LNCAP (cell line): Measurements from ENCODE around the gene ATG2A.

Source experiments
- TF ChIP-seq, protein P1 (sequence below): fragments of 450-650 bp; IDR thresholded peaks from 2 replicates; pipeline ENCODE4 v1.5.1; 2017; ENCODE audit warnings: mild to moderate bottlenecking

Gene ATG2A

DNA sequence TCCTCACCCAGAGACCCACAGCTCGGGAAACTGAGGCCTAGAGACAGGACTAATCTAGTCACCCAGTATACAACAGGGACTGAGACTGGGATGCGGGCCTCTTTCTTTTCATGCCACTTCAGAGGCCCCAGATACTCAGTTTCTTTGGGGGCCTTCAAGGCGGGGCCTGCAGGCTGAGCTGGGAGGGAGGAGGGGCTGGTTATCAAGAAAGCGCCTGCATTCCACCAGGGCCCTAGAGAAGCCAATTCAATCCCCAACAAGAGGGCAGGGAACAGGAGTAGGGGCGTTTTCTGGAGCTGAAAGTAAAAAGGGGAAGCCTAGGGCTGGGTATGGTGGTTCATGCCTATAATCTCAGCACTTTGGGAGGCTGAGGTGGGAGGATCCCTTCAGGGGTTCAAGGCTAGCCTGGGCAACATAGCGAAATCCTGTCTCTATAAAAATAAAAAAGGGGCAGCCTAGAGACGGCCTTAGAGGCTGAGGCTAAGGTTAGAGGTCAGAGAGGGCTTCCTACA, 1.6 kb downstream of the ATG2A start:
- TF ChIP-seq, protein P1, sequence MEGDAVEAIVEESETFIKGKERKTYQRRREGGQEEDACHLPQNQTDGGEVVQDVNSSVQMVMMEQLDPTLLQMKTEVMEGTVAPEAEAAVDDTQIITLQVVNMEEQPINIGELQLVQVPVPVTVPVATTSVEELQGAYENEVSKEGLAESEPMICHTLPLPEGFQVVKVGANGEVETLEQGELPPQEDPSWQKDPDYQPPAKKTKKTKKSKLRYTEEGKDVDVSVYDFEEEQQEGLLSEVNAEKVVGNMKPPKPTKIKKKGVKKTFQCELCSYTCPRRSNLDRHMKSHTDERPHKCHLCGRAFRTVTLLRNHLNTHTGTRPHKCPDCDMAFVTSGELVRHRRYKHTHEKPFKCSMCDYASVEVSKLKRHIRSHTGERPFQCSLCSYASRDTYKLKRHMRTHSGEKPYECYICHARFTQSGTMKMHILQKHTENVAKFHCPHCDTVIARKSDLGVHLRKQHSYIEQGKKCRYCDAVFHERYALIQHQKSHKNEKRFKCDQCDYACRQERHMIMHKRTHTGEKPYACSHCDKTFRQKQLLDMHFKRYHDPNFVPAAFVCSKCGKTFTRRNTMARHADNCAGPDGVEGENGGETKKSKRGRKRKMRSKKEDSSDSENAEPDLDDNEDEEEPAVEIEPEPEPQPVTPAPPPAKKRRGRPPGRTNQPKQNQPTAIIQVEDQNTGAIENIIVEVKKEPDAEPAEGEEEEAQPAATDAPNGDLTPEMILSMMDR = no peak

DNA sequence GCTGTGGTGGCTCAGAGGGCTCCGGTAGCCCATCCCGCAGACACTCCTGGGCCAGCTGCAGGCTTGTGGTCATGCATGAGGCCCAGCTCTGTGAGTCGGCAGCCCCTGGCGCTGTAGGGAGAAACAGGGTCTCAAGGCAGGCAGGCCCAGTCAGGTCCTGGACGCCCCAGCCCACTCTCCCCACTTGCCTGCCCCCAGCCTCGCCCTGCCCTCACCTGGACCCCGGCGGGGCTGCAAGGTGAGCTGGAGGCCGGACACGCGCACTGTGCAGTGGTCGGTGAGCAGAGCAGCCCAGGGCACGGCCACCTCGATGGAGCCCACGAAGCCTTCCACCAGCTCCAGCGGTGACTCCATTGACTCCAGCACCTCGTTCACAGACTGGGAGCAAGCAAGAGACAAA, 2.9 kb downstream of the ATG2A start:
- TF ChIP-seq, protein P1 = no peak

DNA sequence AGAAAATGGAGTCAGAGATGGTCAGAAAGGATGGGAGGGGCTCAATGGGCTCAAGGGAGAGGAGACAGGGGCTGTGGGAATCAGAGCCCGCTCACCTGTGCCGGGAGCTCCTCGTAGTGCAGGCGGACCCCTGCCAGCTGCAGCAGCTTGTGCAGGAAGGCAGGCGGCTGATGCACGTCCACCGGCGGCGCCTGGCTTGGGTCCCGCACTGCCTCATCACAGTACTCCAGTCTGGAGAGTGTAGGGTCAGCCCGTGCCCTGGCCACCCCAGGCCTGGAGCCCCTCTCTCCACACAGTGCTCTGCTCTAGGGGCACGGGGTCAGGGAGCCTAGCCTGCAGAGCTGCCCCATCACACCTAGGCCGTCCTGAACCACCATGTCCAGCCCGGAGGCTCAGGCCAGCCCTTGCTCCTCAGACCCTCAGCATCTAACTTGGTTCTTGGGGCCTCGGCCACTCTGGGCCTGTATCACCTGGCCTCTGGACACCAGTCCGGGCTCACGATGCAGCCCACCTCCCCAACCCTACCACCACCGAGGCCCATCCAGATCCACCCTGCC, 3.8 kb downstream of the ATG2A start:
- TF ChIP-seq, protein P1 = no peak

DNA sequence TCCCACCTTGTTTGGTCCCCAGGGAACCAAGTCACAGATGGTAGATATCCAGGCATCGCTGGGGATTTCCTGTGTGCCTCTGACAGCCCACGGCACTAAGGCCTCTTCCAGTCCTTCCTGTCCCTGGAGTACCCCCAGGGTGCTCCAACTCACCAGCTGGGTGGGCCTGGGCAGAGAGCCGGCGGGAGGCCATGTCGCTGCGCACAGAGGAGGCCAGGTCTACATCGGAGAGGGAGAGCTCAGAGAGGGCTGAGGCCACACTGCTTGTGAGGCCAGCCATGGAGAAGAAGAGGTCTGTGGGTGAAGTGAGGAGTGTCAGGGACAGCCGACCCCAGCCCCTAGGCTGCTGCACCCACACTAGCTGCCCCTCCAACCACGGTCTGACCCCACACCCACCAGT, 5.3 kb downstream of the ATG2A start:
- TF ChIP-seq, protein P1 = no peak

DNA sequence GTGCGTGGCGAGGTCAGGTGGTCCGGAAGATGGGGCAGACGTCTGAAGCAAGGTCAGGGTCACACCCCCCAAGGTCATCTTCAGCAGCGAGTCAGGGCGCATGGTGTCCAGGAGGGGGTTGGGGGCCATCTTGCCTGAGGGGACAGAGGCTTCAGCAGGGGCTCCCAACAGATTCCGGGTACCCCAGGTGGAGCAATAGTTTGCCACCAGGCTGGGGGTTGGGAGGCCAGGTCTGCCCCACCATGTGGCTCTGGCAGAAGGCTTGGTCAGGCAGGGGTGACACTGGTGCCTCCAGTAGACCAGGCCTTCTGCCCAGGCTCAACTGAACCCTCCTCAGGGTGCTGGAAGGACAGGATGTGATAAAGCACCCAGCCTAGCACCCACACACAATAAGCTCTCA, 5.9 kb downstream of the ATG2A start:
- TF ChIP-seq, protein P1 = no peak

DNA sequence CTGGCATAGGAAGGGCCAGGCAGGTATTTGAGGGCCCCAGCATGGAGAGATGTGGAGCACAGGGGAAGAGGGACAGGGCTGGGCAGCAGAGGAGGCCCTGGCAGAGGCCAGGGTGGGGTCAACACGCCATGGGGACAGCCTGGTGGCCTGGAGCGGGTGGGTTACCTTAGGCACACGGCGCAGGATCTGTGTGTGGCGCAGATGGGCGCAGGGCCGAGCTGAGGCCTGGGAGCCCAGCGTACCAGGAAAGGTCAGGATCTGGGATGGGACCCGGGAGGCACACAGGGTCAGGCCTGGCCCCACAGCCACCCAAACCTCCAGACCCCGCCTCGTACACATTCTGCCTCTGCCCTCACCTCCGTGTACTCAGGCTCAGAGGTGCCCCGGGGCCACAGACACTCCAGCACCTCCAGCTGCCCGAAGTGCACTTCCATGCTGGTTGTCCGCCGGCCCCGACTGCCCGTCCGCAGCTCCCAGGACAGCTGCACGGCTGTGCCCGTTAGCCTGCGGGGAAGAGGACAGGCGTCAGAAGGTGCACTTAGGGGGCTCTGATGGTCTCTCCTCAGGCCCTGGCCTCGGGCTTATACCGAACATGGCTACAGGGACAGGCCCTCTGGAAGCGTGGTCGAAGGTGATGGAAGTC, 6.4 kb downstream of the ATG2A start:
- TF ChIP-seq, protein P1 = no peak

DNA sequence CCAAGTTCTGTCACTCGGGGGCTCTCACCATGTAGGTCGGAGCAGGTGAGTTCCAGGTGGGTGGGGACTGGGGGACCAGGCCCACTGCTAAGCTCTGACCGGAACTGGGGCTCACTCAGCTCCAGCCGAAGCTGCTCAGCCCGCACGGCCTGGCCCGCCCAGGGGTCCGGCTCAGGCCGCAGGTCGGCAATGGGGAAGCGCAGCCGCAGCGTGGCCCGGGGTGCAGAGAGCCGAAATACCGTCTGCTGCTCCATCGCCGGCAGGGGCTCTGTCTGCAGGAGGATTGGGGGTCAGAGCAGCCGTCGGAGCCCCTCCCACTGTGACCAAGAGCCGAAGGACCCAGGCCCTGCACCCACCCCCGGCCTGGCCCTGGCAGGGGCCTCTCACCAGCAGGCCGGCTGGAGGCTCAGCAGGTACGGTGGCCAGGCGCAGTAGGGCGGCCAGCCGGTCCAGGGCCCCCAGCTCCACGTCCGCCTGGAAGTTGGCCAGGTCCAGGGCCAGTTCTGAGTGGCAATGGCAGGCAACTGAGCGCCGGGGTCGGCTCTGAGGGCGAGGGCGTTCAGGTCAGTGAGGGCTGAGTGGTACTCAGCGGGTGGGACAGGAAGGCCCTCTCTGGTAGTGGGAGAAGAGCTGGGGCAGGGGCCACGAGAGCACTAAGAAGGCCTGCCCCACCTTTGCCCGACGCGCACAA, 7.2 kb downstream of the ATG2A start:
- TF ChIP-seq, protein P1 = no peak
